GM12864 (cell line): ENCODE results near the gene ST8SIA6.

Source experiments
- DNase-seq: peaks from one replicate; pipeline ENCODE4 v3.0.0-alpha.2; 2011; ENCODE audit warnings: low read depth
- H3K4me3 ChIP-seq: 2 replicates; pipeline ENCODE4 v1.5.1; 2011; ENCODE audit warnings: mild to moderate bottlenecking, low read depth, low read length, control low read depth
- CTCF ChIP-seq: IDR thresholded peaks from 2 replicates; pipeline ENCODE4 v1.5.1; 2011; ENCODE audit warnings: low read depth, mild to moderate bottlenecking, moderate library complexity, low read length, control low read depth, inconsistent platforms; ENCODE audit errors: missing control alignments

ST8SIA6 gene

GRCh38 chr10:17473228-17473950 is 19.0 kb upstream of the ST8SIA6 start:
- no peak for DNase-seq
- no peak overlapping the region for H3K4me3 ChIP-seq
- no peak for TF ChIP-seq CTCF

- TF ChIP-seq CTCF = no peak
- no peak for DNase-seq
- no peak overlapping the region for H3K4me3 ChIP-seq
Measured at GRCh38 chr10:17472481-17473227, 18.3 kb upstream of the ST8SIA6 start.

- no peak for TF ChIP-seq CTCF
- no peak for DNase-seq
- no peak overlapping the region for H3K4me3 ChIP-seq
Measured at GRCh38 chr10:17470246-17470645, 15.9 kb upstream of the ST8SIA6 start.

- no peak for TF ChIP-seq CTCF
- DNase-seq = no peak
- H3K4me3 ChIP-seq = no peak overlapping the region
Measured at GRCh38 chr10:17465328-17466125, 11.1 kb upstream of the ST8SIA6 start.

- no peak for DNase-seq
- TF ChIP-seq CTCF = no peak
- no peak overlapping the region for H3K4me3 ChIP-seq
Measured at GRCh38 chr10:17464545-17464944, 10.2 kb upstream of the ST8SIA6 start.

GRCh38 chr10:17460756-17461155 is 6.4 kb upstream of the ST8SIA6 start:
- no peak overlapping the region for H3K4me3 ChIP-seq
- no peak for TF ChIP-seq CTCF
- no peak for DNase-seq
